Stomach (tissue), 9 donors: ENCODE measurements around the gene SORCS2. TPM values are rescaled to one million over a fixed set of nuclear protein-coding genes. Genes with fewer than 3 reads are reported as not detected.

ENCODE experiments used
- DNase-seq, 2 donors: peaks; one replicate each; pipeline versions ENCODE4 v3.0.0 to v3.0.0-alpha.2; 2013 to 2019
- H3K27ac ChIP-seq, 5 donors: fragments of 200-600 bp in 4 of 5; sonication (generic) in 4 of 5; one replicate each; pipeline ENCODE4 v1.5.1; 2013 to 2019; ENCODE audit warnings: mild to moderate bottlenecking in 1 of 5, moderate library complexity in 1 of 5
- H3K27me3 ChIP-seq, 3 donors: fragments of 200-600 bp; sonication (generic); one replicate each; pipeline ENCODE4 v1.5.1; 2017 to 2019; ENCODE audit warnings: mixed run types in 1 of 3
- H3K36me3 ChIP-seq, 4 donors: fragments of 200-600 bp; sonication (generic); 1 replicate in 3 of 4; 2 replicates in 1 of 4; pipeline ENCODE4 v1.5.1; 2016 to 2019
- H3K4me1 ChIP-seq, 4 donors: fragments of 200-600 bp; sonication (generic); one replicate each; pipeline ENCODE4 v1.5.1; 2016 to 2019
- H3K4me3 ChIP-seq, 4 donors: fragments of 200-600 bp; sonication (generic) in 3 of 4; one replicate each; pipeline ENCODE4 v1.5.1; 2016 to 2019; ENCODE audit warnings: mild to moderate bottlenecking in 1 of 4
- H3K9me3 ChIP-seq, 4 donors: fragments of 200-600 bp; sonication (generic); one replicate each; pipeline ENCODE4 v1.5.1; 2016 to 2019
- CTCF ChIP-seq, 7 experiments: fragments of 450-650 bp in 4 of 7; fragments of 200-600 bp in 3 of 7; sonication (generic) in 3 of 7; IDR thresholded peaks; one replicate each; pipeline ENCODE4 v1.5.1; 2016 to 2019; ENCODE audit warnings: antibody characterized with exemption in 7 of 7, control low read depth in 2 of 7, mild to moderate bottlenecking in 1 of 7
- EP300 ChIP-seq: sonication (generic); formaldehyde crosslinking; IDR thresholded peaks from one replicate; pipeline ENCODE4 v1.6.1; 2017; ENCODE audit warnings: antibody characterized with exemption
- POLR2A ChIP-seq, 4 donors: fragments of 450-650 bp; IDR thresholded peaks; one replicate each; pipeline ENCODE4 v1.6.1; 2016; ENCODE audit warnings: antibody characterized with exemption in 4 of 4, control low read depth in 2 of 4, mild to moderate bottlenecking in 1 of 4, moderate library complexity in 1 of 4
- POLR2AphosphoS5 ChIP-seq, 3 donors: sonication (generic); formaldehyde crosslinking; IDR thresholded peaks; one replicate each; pipeline ENCODE4 v1.6.1; 2016; ENCODE audit warnings: antibody characterized with exemption in 3 of 3
- WGBS, 5 donors: extraction: QIAGEN DNeasy Blood & Tissue Kit in 3 of 5; methylation state at CpG; one replicate each; pipeline versions ENCODE4 v1.1.5 to v1.1.7; 2013 to 2018; 5-methylcytosine and 5-hydroxymethylcytosine counted together
- intact Hi-C: fragments of 100-400 bp; cut with DNase I; formaldehyde crosslinking; loops from one replicate; pipeline ENCODE4 v1.15.1; 2023; ENCODE audit warnings: low total_unique reads
- polyA plus RNA-seq, 3 donors: library from polyadenylated mRNA; stranded (reverse); fragments of 200-250 nt; gene quantifications; one replicate each; pipeline ENCODE4 v1.2.3, GENCODE V29; 2013
- total RNA-seq, 5 donors: library from RNA; depleted of rRNA; stranded (reverse); fragments of >200 nt; gene quantifications; one replicate each; pipeline versions ENCODE4 v1.1.0 to v1.2.3, GENCODE V29; 2014 to 2016
- donor health status: healthy with polysubstance abuse.
- donor health status: Bipolar disorder and iron deficiency.
- donor health status: healthy.

SORCS2 gene
- total and polyA plus RNA-seq, 8 donors: under 0.01 to 13.0 (median 0.50) TPM; not detected in 1

- Histone ChIP-seq H3K4me3 (no peak overlapping the region), H3K27me3 (no peaks in the 10 kb centered on the region), H3K4me1 (no peaks in the 10 kb centered on the region), H3K36me3 (no peaks in the 10 kb centered on the region), H3K9me3 (peaks cover 0 to 29% (median 21%) of the 10 kb centered on the region in 4 donors), H3K27ac (no peak overlapping the region)
- 78 to 91% (median 88%) methylated on average over 3 to 4 of the region's 4 CpGs for WGBS, 5 donors
- intact Hi-C loops: no loop called here
- TF ChIP-seq POLR2A (IDR thresholded peaks at IDR 0.05): no peak
- TF ChIP-seq POLR2AphosphoS5 (IDR thresholded peaks at IDR 0.05): no peak
- TF ChIP-seq CTCF (IDR thresholded peaks at IDR 0.05): no peak
- no peak for DNase-seq
These were observed 122.9 kb downstream of the SORCS2 start for GRCh38 chr4:7315286-7315685.

- DNase-seq: no peak
- intact Hi-C loops: no loop called here
- WGBS, 5 donors: 45 to 92% (median 76%) methylated on average over 1 of the region's 1 CpG
- no peaks in the 10 kb centered on the region for H3K27me3 ChIP-seq
- no peaks in the 10 kb centered on the region for H3K4me1 ChIP-seq
- no peak overlapping the region for H3K4me3 ChIP-seq
- TF ChIP-seq POLR2AphosphoS5 (IDR thresholded peaks at IDR 0.05) (no peak), EP300 (no peak), CTCF (IDR thresholded peaks at IDR 0.05) (no peak), POLR2A (IDR thresholded peaks at IDR 0.05) (no peak)
- H3K9me3 ChIP-seq: peaks cover 0 to 30% (median 21%) of the 10 kb centered on the region in 4 donors
- no peak overlapping the region for H3K27ac ChIP-seq
- H3K36me3 ChIP-seq: no peaks in the 10 kb centered on the region
These were observed 123.6 kb downstream of the SORCS2 start for GRCh38 chr4:7315935-7316334.

- peaks cover 0 to 30% (median 21%) of the 10 kb centered on the region in 4 donors for H3K9me3 ChIP-seq
- no peak for DNase-seq
- no peak overlapping the region for H3K4me3 ChIP-seq
- TF ChIP-seq POLR2A (IDR thresholded peaks at IDR 0.05): no peak
- TF ChIP-seq POLR2AphosphoS5 (IDR thresholded peaks at IDR 0.05): no peak
- no peak for TF ChIP-seq CTCF (IDR thresholded peaks at IDR 0.05)
- TF ChIP-seq EP300: no peak
- H3K36me3 ChIP-seq: no peaks in the 10 kb centered on the region
- H3K27me3 ChIP-seq: no peaks in the 10 kb centered on the region
- 38 to 91% (median 74%) methylated on average over 4 of the region's 4 CpGs for WGBS, 5 donors
- no peak overlapping the region for H3K27ac ChIP-seq
- H3K4me1 ChIP-seq: peaks cover 0 to 7% (median 0%) of the 10 kb centered on the region in 4 donors
- intact Hi-C loops: no loop called here
These were observed 126.7 kb downstream of the SORCS2 start for GRCh38 chr4:7319024-7319423.

- H3K4me1 ChIP-seq: peaks cover 0 to 7% (median 0%) of the 10 kb centered on the region in 4 donors
- H3K27me3 ChIP-seq: no peaks in the 10 kb centered on the region
- WGBS, 5 donors: 40 to 53% (median 41%) methylated on average over 5 of the region's 5 CpGs
- TF ChIP-seq POLR2AphosphoS5 (IDR thresholded peaks at IDR 0.05) (no peak), CTCF (IDR thresholded peaks at IDR 0.05) (no peak), EP300 (no peak)
- no peak for DNase-seq
- H3K36me3 ChIP-seq: no peaks in the 10 kb centered on the region
- intact Hi-C loops: no loop called here
- H3K27ac ChIP-seq: no peak overlapping the region
- H3K4me3 ChIP-seq: no peak overlapping the region
- H3K9me3 ChIP-seq: peaks cover 0 to 30% (median 21%) of the 10 kb centered on the region in 4 donors
These were observed 128.0 kb downstream of the SORCS2 start for GRCh38 chr4:7320206-7320797.
